ENCODE results near the gene ABHD14A.

DNA sequence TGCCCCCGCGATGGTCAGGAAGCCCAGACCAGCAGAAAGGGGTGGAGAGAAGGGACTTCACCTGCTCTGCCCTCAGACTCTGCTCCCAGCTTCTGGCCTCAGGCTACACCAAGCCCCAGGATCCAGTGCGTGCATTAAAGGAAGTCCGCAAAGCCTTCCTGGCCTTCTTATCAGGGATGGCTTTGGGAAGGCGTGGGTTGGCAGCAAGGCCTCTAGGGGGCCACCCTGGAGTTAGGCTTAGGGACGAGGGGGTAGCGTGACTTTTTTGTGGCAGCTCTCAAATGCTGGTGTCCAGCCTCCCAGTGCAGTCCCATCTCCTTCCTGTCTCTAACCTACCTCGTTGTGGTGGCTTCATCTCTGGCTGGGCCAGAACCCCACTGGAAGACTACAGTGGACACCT lies 39.7 kb downstream of the ABHD14A start:
- TF ChIP-seq, protein P1, sequence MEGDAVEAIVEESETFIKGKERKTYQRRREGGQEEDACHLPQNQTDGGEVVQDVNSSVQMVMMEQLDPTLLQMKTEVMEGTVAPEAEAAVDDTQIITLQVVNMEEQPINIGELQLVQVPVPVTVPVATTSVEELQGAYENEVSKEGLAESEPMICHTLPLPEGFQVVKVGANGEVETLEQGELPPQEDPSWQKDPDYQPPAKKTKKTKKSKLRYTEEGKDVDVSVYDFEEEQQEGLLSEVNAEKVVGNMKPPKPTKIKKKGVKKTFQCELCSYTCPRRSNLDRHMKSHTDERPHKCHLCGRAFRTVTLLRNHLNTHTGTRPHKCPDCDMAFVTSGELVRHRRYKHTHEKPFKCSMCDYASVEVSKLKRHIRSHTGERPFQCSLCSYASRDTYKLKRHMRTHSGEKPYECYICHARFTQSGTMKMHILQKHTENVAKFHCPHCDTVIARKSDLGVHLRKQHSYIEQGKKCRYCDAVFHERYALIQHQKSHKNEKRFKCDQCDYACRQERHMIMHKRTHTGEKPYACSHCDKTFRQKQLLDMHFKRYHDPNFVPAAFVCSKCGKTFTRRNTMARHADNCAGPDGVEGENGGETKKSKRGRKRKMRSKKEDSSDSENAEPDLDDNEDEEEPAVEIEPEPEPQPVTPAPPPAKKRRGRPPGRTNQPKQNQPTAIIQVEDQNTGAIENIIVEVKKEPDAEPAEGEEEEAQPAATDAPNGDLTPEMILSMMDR (IDR thresholded peaks at IDR 0.05; ENCODE audit: insufficient read depth, low read length, poor library complexity, severe bottlenecking): no peak
- no peak for TF ChIP-seq EZH2phosphoT487 (conservative IDR thresholded peaks at IDR 0.05; ENCODE audit: low read length)

Data from SU-DHL-6 (cell line).